HG03095 (cell line): Measurements from ENCODE around the gene HBQ1.
"Not testable (repeated sequence)": the region's sequence is repeated elsewhere in the genome, so short reads cannot be mapped to it uniquely, and the experiment has no call there.

Experiments
- ATAC-seq: cut with Tn5 transposase; IDR thresholded peaks from one replicate; pipeline ENCODE4 v1.9.1; 2021; ENCODE audit warnings: moderate library complexity; ENCODE audit not compliant: unreplicated experiment

HBQ1 gene

GRCh38 chr16:175011-175949 is 5.0 kb upstream of the HBQ1 start:
- no peak for ATAC-seq

- not testable (repeated sequence) for ATAC-seq
These were observed 4.3 kb upstream of the HBQ1 start for GRCh38 chr16:176006-176405.

- ATAC-seq = not testable (repeated sequence)
These were observed 3.5 kb upstream of the HBQ1 start, which contains the start of gene HBA1 for GRCh38 chr16:176477-177382. Gene HBA1, plus strand, starts transcription at chr16:176680. Its CDS starts 37 bp downstream, at chr16:176717.

GRCh38 chr16:177394-177822 is 2.9 kb upstream of the HBQ1 start:
- no peak for ATAC-seq

GRCh38 chr16:177981-178667 is 2.1 kb upstream of the HBQ1 start:
- no peak for ATAC-seq

- no peak for ATAC-seq
These were observed 1.6 kb upstream of the HBQ1 start for GRCh38 chr16:178668-179015.

- ATAC-seq = no peak
These were observed 807 bp upstream of the HBQ1 start for GRCh38 chr16:179211-180092.

- no peak for ATAC-seq
These were observed 664 bp downstream of the HBQ1 start for GRCh38 chr16:180681-181564.

- no peak for ATAC-seq
These were observed 1.3 kb downstream of the HBQ1 start for GRCh38 chr16:181565-182021.

- ATAC-seq = no peak
These were observed 2.7 kb downstream of the HBQ1 start for GRCh38 chr16:183005-183404.

GRCh38 chr16:185213-185612 is 5.0 kb downstream of the HBQ1 start:
- no peak for ATAC-seq

- ATAC-seq = no peak
These were observed 5.4 kb downstream of the HBQ1 start for GRCh38 chr16:185691-186090.

- ATAC-seq = no peak
These were observed 7.1 kb downstream of the HBQ1 start for GRCh38 chr16:187330-187729.

- ATAC-seq = no peak
These were observed 8.4 kb downstream of the HBQ1 start for GRCh38 chr16:188674-189073.

GRCh38 chr16:189604-190186 is 9.4 kb downstream of the HBQ1 start:
- no peak for ATAC-seq

- no peak for ATAC-seq
These were observed 11.6 kb downstream of the HBQ1 start for GRCh38 chr16:191831-192230.

GRCh38 chr16:192686-193085 is 12.4 kb downstream of the HBQ1 start:
- ATAC-seq = no peak

- ATAC-seq = no peak
These were observed 13.2 kb downstream of the HBQ1 start for GRCh38 chr16:193441-193840.

GRCh38 chr16:194516-194915 is 14.3 kb downstream of the HBQ1 start:
- no peak for ATAC-seq
